ENCODE results near the gene SEBOX. TPM values are rescaled to one million over a fixed set of nuclear protein-coding genes. Genes with fewer than 3 reads are reported as not detected.

Gene SEBOX
- total and polyA plus RNA-seq, 2 donors (not counting 1 experiment from before 2014, with no cell fraction given): not detected

DNA sequence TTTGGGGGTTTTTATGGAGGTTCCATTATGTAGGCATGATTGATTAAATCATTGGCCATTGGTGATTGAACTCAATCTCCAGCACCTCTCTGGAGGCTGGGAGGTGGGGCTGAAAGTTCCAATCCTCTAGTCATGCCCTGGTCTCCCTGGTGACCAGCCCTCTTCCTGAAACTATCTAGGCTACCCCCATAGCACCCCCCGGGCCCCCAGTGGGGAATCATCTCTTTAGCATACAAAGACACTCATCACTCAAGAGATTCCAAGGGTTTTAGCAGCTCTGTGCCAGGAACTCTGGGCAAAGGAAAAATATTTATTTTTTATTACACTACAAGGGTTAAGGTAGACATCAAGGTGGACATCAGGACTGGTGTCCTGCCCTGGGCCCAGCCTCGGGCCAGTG lies 30.4 kb upstream of the SEBOX start:
- Histone ChIP-seq H3K36me3 (ENCODE audit: control insufficient read depth, insufficient read depth, low read length) (peaks cover 7% of the 10 kb centered on the region), H3K9me3 (ENCODE audit: control insufficient read depth, insufficient read depth, low read depth, low read length) (no peaks in the 10 kb centered on the region), H3K27ac (ENCODE audit: insufficient read depth, low read length) (no peak overlapping the region), H3K27me3 (ENCODE audit: control insufficient read depth, insufficient read depth, low read length) (no peaks in the 10 kb centered on the region), H4K20me1 (ENCODE audit: control insufficient read depth, extremely low read depth, insufficient read depth, low read length) (no peaks in the 10 kb centered on the region), H3K4me2 (ENCODE audit: extremely low read depth, insufficient read depth, low read length) (no peak overlapping the region), H3K79me2 (ENCODE audit: control insufficient read depth, insufficient read depth, low read length) (no peaks in the 10 kb centered on the region), H3K4me3 (replicated peaks in 1 of 4; ENCODE audit: control extremely low read depth in 1 of 4, insufficient read depth in 1 of 4, low read depth in 3 of 4, low read length in 4 of 4) (no peak overlapping the region), H3K4me1 (ENCODE audit: control insufficient read depth, extremely low read depth, insufficient read depth, low read length) (peaks cover 3% of the 10 kb centered on the region), H3K9ac (ENCODE audit: insufficient read depth, low read length) (no peak overlapping the region), H2AFZ (ENCODE audit: low read length) (no peak overlapping the region)
- DNase-seq (ENCODE audit: low read depth in 2 of 2): no peak
- TF ChIP-seq, protein P1, sequence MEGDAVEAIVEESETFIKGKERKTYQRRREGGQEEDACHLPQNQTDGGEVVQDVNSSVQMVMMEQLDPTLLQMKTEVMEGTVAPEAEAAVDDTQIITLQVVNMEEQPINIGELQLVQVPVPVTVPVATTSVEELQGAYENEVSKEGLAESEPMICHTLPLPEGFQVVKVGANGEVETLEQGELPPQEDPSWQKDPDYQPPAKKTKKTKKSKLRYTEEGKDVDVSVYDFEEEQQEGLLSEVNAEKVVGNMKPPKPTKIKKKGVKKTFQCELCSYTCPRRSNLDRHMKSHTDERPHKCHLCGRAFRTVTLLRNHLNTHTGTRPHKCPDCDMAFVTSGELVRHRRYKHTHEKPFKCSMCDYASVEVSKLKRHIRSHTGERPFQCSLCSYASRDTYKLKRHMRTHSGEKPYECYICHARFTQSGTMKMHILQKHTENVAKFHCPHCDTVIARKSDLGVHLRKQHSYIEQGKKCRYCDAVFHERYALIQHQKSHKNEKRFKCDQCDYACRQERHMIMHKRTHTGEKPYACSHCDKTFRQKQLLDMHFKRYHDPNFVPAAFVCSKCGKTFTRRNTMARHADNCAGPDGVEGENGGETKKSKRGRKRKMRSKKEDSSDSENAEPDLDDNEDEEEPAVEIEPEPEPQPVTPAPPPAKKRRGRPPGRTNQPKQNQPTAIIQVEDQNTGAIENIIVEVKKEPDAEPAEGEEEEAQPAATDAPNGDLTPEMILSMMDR (conservative IDR thresholded peaks at IDR 0.05 in 1 of 2, IDR thresholded peaks at IDR 0.05 in 1 of 2; ENCODE audit: low read depth in 1 of 2, low read length in 2 of 2): no peak
- no peak for TF ChIP-seq EZH2 (IDR thresholded peaks at IDR 0.05; ENCODE audit: low read length, missing control alignments)

DNA sequence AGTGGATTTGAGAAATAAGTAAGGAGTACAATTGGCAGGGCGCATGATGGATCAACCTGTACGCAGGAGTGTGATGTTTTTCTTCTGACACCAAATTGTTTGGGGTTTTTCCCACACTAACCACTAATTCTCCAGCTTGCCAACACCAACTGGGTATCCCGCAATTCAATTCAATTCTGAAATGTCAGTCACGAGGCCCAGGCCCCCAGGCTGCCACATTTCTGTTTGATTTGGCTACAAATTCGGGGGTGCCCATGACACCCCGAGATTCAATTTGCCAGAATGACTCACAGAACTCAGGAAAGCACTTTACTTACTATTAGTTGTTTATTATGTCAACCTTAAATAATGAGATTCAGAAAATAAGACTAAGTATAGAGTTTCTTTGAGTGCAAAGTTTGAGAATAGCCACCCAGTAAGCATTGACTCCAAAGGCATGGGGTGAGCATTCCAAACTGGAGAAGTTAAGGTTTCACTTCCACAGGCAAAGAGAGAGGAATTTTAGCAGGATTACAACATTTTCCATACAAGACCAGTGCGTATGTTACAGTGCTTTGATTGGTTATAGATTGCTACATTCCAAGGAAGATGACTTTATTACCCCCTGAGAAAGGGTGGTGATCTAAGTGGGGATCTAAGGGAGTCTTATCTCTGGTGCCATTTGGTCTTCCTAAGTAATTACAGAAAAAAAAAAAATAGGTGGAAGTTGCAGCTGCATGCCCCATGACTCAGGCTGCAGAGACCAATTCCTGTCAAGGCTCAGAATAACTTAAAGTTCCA lies 29.5 kb upstream of the SEBOX start:
- Histone ChIP-seq H3K27ac (ENCODE audit: insufficient read depth, low read length) (no peak overlapping the region), H3K4me3 (replicated peaks in 1 of 4; ENCODE audit: control extremely low read depth in 1 of 4, insufficient read depth in 1 of 4, low read depth in 3 of 4, low read length in 4 of 4) (no peak overlapping the region), H3K9ac (ENCODE audit: insufficient read depth, low read length) (no peak overlapping the region), H2AFZ (ENCODE audit: low read length) (no peak overlapping the region), H3K4me2 (ENCODE audit: extremely low read depth, insufficient read depth, low read length) (no peak overlapping the region), H3K36me3 (ENCODE audit: control insufficient read depth, insufficient read depth, low read length) (peaks cover 9% of the 10 kb centered on the region), H3K4me1 (ENCODE audit: control insufficient read depth, extremely low read depth, insufficient read depth, low read length) (peaks cover 3% of the 10 kb centered on the region), H3K79me2 (ENCODE audit: control insufficient read depth, insufficient read depth, low read length) (no peaks in the 10 kb centered on the region), H3K9me3 (ENCODE audit: control insufficient read depth, insufficient read depth, low read depth, low read length) (no peaks in the 10 kb centered on the region), H4K20me1 (ENCODE audit: control insufficient read depth, extremely low read depth, insufficient read depth, low read length) (no peaks in the 10 kb centered on the region), H3K27me3 (ENCODE audit: control insufficient read depth, insufficient read depth, low read length) (no peaks in the 10 kb centered on the region)
- TF ChIP-seq, protein P1 (conservative IDR thresholded peaks at IDR 0.05 in 1 of 2, IDR thresholded peaks at IDR 0.05 in 1 of 2; ENCODE audit: low read depth in 1 of 2, low read length in 2 of 2): no peak
- DNase-seq (ENCODE audit: low read depth in 2 of 2): peak in 1 of 2 donors; percentile 71

DNA sequence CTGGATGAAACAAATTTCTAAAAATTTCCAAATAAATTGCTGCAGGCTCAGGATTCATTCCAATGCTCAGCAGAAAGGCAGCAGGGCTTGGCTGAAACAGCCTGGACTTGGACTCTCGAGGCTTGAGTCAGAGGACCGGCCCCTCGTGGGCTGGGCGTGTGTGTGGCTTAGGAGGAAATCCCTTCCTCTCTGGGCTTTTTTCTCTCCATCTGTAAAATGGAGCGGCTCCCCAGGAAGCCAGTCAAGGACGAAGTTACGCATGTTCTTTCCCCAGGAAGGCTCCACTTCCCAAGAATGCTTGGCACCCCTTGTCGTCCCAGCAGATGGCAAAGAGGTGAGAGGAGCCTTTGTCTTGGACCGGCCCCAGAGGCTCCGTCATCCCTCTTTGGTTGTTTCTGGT lies 27.5 kb upstream of the SEBOX start:
- no peak overlapping the region for H3K4me3 ChIP-seq (replicated peaks in 1 of 4; ENCODE audit: control extremely low read depth in 1 of 4, insufficient read depth in 1 of 4, low read depth in 3 of 4, low read length in 4 of 4)
- no peak for DNase-seq (ENCODE audit: low read depth in 2 of 2)
- TF ChIP-seq EZH2 (IDR thresholded peaks at IDR 0.05; ENCODE audit: low read length, missing control alignments): no peak
- TF ChIP-seq, protein P1 (conservative IDR thresholded peaks at IDR 0.05 in 1 of 2, IDR thresholded peaks at IDR 0.05 in 1 of 2; ENCODE audit: low read depth in 1 of 2, low read length in 2 of 2): no peak

More for the DNA sequence above, 27.5 kb upstream of the SEBOX start:
- Histone ChIP-seq H3K27me3 (ENCODE audit: control insufficient read depth, insufficient read depth, low read length) (no peaks in the 10 kb centered on the region), H3K27ac (ENCODE audit: insufficient read depth, low read length) (no peak overlapping the region), H2AFZ (ENCODE audit: low read length) (no peak overlapping the region), H3K4me2 (ENCODE audit: extremely low read depth, insufficient read depth, low read length) (no peak overlapping the region), H3K79me2 (ENCODE audit: control insufficient read depth, insufficient read depth, low read length) (no peaks in the 10 kb centered on the region), H3K4me1 (ENCODE audit: control insufficient read depth, extremely low read depth, insufficient read depth, low read length) (no peaks in the 10 kb centered on the region), H3K9ac (ENCODE audit: insufficient read depth, low read length) (no peak overlapping the region), H3K9me3 (ENCODE audit: control insufficient read depth, insufficient read depth, low read depth, low read length) (no peaks in the 10 kb centered on the region), H3K36me3 (ENCODE audit: control insufficient read depth, insufficient read depth, low read length) (peaks cover 5% of the 10 kb centered on the region), H4K20me1 (ENCODE audit: control insufficient read depth, extremely low read depth, insufficient read depth, low read length) (no peaks in the 10 kb centered on the region)

Data from fibroblast of lung (primary cell).